PFSK-1 (cell line): ENCODE data around the gene TRAM2.

Experiments
- FOXP2 ChIP-seq: optimal IDR thresholded peaks from 2 replicates; pipeline ENCODE3; 2011; ENCODE audit warnings: borderline replicate concordance, control low read depth, inconsistent platforms; ENCODE audit not compliant: insufficient read depth; ENCODE audit errors: extremely low read length, extremely low read depth
- POLR2AphosphoS5 ChIP-seq: IDR thresholded peaks from 2 replicates; pipeline ENCODE4 v1.6.1; 2012; ENCODE audit warnings: low read depth, mild to moderate bottlenecking, control low read depth, low read length, moderate library complexity
- REST ChIP-seq, 2 experiments: IDR thresholded peaks; 2 replicates each; pipeline versions ENCODE4 v1.6.1 to v1.8.0; 2011 to 2012; ENCODE audit warnings: low read depth in 2 of 2, low read length in 2 of 2, control low read depth in 1 of 2, inconsistent platforms in 1 of 2, mild to moderate bottlenecking in 1 of 2, moderate library complexity in 1 of 2; ENCODE audit not compliant: insufficient read depth in 1 of 2
- SIN3A ChIP-seq: IDR thresholded peaks from 2 replicates; pipeline ENCODE4 v1.6.1; 2012; ENCODE audit warnings: mild to moderate bottlenecking, low read length, moderate library complexity, borderline replicate concordance; ENCODE audit not compliant: insufficient read depth
- TAF1 ChIP-seq: IDR thresholded peaks from 2 replicates; pipeline ENCODE4 v1.6.1; 2012; ENCODE audit warnings: low read length, control low read depth, borderline replicate concordance; ENCODE audit not compliant: insufficient read depth

TRAM2 gene

GRCh38 chr6:52570291-52570700 lies 6.6 kb downstream of the TRAM2 start:
- TF ChIP-seq SIN3A (no peak), REST (IDR thresholded peaks at IDR 0.05; ENCODE audit: insufficient read depth in 1 of 2, low read depth in 2 of 2, low read length in 2 of 2) (no peak), FOXP2 (no peak), TAF1 (no peak), POLR2AphosphoS5 (no peak)

GRCh38 chr6:52568320-52568719 lies 8.5 kb downstream of the TRAM2 start:
- TF ChIP-seq SIN3A (no peak), REST (IDR thresholded peaks at IDR 0.05; ENCODE audit: insufficient read depth in 1 of 2, low read depth in 2 of 2, low read length in 2 of 2) (no peak), FOXP2 (no peak), POLR2AphosphoS5 (no peak), TAF1 (no peak)

GRCh38 chr6:52566853-52567279 lies 10.0 kb downstream of the TRAM2 start:
- no peak for TF ChIP-seq POLR2AphosphoS5
- no peak for TF ChIP-seq FOXP2
- no peak for TF ChIP-seq REST (IDR thresholded peaks at IDR 0.05; ENCODE audit: insufficient read depth in 1 of 2, low read depth in 2 of 2, low read length in 2 of 2)
- no peak for TF ChIP-seq TAF1
- TF ChIP-seq SIN3A, result no peak

- TF ChIP-seq FOXP2, result no peak
Observed at GRCh38 chr6:52566201-52566600, 10.7 kb downstream of the TRAM2 start.

- TF ChIP-seq FOXP2 (no peak), TAF1 (no peak), POLR2AphosphoS5 (no peak), REST (IDR thresholded peaks at IDR 0.05; ENCODE audit: insufficient read depth in 1 of 2, low read depth in 2 of 2, low read length in 2 of 2) (no peak), SIN3A (no peak)
Observed at GRCh38 chr6:52564856-52565255, 12.0 kb downstream of the TRAM2 start.
